ENCODE data around the gene TENM3. TPM values are rescaled to one million over a fixed set of nuclear protein-coding genes. Genes with fewer than 3 reads are reported as not detected.

TENM3 gene
- total and polyA plus RNA-seq, 2 of the 8 experiments (the other 6 are each of a cell fraction or from before 2014, with no cell fraction given) = 36.9 to 69.3 TPM

DNA sequence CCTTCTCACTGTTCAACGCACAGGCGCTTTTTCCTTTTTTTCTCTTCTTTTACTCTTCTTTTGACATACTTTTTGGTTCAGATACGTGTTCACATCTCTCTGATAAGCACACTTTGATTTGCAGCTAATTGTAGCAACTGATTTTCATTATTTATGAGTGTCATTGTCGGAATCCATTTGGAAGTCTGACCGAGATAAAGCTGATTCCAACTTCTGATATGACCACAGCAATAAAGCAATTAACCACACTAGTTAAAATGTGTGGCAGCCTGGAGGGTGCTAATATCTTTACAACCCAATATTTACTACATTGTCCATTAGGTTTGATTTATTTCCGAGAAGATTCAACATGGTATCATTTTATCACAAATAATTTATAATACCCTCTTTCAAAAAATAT lies 101.8 kb downstream of the TENM3 start (continued):
- TF ChIP-seq CTBP2 (IDR thresholded peaks at IDR 0.05; ENCODE audit: borderline replicate concordance, insufficient read depth, insufficient read length, low read length) = no peak
- TF ChIP-seq, protein P1, sequence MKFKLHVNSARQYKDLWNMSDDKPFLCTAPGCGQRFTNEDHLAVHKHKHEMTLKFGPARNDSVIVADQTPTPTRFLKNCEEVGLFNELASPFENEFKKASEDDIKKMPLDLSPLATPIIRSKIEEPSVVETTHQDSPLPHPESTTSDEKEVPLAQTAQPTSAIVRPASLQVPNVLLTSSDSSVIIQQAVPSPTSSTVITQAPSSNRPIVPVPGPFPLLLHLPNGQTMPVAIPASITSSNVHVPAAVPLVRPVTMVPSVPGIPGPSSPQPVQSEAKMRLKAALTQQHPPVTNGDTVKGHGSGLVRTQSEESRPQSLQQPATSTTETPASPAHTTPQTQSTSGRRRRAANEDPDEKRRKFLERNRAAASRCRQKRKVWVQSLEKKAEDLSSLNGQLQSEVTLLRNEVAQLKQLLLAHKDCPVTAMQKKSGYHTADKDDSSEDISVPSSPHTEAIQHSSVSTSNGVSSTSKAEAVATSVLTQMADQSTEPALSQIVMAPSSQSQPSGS (IDR thresholded peaks at IDR 0.05; ENCODE audit: low read length) = no peak
- no peak for TF ChIP-seq EGR1 (IDR thresholded peaks at IDR 0.05; ENCODE audit: borderline replicate concordance, low read depth, low read length)
- no peak for TF ChIP-seq BRCA1 (IDR thresholded peaks at IDR 0.05; ENCODE audit: low read depth, low read length)
- TF ChIP-seq SP1 (IDR thresholded peaks at IDR 0.05; ENCODE audit: low read depth, low read length) = no peak
- TF ChIP-seq GABPA (IDR thresholded peaks at IDR 0.05; ENCODE audit: borderline replicate concordance, insufficient read depth, low read length) = no peak
